DMS153 (cell line): ENCODE measurements around the gene WDR76.
"Not testable (repeated sequence)": the region's sequence is repeated elsewhere in the genome, so short reads cannot be mapped to it uniquely, and the experiment has no call there.

Source experiments
- DNase-seq: peaks from one replicate; lab custom pipeline; 2025; lab: John Stamatoyannopoulos, UW

WDR76 gene

DNA sequence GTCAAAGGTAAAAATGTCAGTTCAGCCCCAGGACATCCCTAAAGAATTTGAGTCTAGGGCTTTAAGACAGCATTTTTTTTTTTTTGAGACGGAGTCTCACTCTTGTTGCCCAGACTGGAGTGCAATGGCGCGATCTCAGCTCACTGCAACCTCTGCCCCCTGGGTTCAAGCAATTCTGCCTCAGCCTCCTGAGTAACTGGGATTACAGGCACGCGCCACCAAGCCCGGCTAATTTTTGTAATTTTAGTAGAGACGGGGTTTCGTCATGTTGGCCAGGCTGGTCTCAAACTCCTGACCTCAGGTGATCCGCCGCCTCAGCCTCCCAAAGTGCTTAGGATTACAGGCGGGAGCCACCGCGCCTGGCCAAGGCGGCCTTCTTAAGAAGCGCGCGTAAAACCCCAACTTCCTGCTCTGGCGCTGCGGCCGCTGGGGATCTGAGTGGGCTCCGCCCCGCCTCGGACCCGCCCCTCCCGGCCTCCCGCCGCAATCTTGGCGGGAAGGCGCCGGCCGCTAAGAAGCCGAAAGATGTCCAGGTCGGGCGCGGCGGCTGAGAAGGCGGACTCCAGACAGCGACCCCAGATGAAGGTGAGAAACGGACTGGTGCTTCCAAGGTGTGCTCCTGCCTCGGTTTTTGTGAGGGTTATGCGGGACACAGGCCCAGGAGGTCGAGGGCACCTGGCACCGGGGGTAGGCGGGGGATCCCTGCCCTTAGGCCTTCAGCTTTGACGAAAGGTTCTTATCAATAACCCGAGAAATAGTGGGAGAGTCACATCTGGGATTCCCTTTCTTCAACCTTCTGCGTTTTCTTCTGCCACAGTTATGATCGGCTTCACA, at the start of gene WDR76:
Gene WDR76 (plus strand): TSS at position 495 of the 834 bp plus-strand sequence. CDS start 31 bp downstream, at position 526.
- peak; percentile 57 for DNase-seq

DNA sequence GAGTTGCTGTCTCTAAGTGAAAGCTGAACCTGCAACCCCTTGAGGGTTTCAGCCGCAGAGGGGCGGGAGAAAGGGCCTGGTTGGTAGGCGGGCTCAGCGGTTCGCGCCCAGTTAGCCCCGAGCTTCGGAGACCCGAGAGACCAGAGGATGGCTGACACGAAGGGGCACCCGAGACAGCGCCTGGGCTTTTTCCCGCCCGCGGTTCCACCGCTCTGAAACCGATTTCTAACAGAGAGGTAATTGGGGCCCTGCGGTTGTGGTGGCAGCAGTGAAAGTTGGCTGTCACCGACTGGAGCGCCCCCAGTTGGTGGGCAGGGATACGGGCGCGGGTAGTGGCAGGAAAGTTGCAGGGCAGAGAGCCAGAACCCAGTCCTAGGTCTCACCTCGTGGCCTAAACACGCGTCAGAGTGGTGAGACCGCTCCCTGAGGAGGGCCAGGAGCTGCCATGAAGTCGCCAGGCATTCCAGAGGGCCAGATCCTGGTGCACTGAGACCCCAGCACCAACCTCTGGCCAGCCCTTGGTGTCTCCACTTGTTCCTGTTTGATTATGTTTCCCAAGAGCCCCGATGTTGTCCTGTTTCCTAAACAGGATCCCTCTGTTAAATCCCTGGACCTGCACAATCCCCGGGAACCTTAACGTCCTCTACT, 49.4 kb upstream of the WDR76 start:
- peak; percentile 47 for DNase-seq

DNA sequence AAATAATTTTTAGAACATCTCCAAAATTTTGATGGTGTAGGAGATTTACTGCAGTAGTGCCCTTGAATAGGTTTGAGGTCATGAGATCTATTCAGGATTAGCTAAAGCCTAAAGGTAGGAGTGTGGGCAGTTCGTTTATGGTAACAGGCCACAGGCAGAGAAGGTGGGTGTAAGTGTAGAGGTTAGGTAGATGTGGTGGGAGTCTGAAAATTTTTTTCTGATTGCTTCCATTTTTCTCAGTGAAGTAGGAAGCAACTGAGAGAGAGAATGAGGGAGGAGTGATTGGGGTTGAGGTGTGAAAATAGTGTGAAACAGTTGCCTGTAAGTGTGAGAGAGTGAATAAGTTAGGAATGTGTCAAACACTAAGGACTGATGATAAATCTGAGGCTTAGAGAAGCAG, 47.8 kb upstream of the WDR76 start:
- no peak for DNase-seq

DNA sequence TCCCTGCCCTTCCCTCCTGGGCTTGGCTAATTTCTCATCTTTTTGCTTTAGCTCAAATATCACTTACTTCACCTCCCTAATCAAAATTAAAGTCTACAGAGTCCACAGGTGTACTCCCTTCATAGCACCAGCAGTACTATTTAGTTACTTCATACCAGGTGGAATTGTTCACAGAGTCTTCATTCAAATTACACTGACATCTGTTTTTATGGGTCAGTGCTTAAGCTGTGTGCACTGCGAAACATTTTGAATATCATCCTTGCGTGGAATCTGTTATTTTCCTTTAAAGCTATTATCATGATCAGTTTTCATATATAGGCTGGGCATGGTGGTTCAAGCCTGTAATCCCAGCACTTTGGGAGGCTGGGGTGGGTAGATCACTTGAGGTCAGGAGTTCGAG, 37.4 kb upstream of the WDR76 start:
- DNase-seq, result no peak

DNA sequence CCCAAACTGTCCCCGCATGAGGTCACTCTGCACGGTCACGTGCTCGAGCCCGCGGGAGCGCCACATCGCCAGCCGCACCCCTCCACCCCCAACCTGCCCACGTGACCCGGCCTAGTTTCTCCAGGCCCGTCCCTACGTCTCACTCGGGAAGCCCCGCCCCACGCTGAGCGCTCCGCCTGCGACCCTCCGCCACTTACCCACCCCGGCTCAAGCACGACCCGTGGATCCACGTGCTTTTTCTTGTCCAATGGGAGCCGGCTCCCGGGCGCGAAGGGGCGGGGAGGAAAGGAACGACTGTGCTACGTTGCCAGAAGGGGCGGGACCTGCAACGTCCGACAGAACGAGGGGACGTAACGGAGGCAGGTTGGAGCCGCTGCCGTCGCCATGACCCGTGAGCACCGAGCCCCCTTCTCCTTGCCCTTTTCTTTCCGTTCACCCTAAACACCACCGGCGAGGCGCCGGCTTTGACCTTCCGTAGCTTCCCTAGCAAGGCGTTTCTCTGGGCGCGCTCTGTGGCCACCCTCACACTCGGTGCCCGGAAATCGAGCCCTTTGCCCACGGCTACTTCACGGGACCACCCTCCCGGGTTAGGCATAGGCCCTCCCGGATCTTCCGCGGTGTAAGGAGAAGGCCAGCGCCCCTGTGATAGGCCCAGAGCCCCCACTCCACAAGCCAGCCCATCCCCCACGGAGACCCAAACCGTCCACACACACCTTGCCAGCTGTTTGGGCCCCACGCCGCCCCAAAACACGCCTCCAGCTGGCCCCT, 34.6 kb upstream of the WDR76 start, which contains the start of gene SERF2:
Gene SERF2 (plus strand): TSS at position 328 of the 768 bp plus-strand sequence. CDS start 57 bp downstream, at position 385.
- peak; percentile 93 for DNase-seq

DNA sequence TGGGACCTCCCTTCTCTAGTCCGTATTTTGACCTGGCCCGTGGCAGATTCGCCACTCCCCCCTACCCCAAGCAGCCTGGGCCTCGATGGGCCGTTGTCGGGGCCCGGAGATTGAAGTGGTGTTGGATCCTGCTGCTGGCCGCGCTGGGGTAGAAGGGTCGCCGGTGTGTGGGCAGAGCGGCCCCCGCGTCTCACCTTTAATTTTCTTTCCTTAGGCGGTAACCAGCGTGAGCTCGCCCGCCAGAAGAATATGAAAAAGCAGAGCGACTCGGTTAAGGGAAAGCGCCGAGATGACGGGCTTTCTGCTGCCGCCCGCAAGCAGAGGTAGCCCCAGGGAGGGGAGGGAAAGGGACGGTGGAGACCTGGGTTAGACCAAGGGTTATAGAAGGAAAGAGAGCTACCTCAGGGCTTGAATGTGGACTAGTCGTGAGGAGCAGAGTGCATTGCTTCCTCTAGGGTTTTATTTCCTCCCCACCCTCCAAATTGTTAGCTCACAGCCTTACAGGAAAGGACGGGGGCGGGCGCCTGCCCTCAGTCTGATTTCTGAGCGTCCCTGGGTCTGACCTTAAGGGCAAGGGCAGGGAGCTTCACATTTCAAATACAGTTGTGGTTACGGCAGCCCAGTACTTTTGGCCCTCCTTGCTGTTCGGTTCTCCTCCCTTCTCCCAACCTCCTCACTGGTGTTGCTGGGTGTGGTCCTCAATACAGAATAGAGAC, 33.9 kb upstream of the WDR76 start:
- DNase-seq, result no peak

DNA sequence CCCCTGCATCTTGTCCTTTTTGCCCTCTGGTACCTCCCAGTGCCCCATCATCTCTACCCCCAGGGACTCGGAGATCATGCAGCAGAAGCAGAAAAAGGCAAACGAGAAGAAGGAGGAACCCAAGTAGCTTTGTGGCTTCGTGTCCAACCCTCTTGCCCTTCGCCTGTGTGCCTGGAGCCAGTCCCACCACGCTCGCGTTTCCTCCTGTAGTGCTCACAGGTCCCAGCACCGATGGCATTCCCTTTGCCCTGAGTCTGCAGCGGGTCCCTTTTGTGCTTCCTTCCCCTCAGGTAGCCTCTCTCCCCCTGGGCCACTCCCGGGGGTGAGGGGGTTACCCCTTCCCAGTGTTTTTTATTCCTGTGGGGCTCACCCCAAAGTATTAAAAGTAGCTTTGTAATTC, 33.2 kb upstream of the WDR76 start:
- no peak for DNase-seq

DNA sequence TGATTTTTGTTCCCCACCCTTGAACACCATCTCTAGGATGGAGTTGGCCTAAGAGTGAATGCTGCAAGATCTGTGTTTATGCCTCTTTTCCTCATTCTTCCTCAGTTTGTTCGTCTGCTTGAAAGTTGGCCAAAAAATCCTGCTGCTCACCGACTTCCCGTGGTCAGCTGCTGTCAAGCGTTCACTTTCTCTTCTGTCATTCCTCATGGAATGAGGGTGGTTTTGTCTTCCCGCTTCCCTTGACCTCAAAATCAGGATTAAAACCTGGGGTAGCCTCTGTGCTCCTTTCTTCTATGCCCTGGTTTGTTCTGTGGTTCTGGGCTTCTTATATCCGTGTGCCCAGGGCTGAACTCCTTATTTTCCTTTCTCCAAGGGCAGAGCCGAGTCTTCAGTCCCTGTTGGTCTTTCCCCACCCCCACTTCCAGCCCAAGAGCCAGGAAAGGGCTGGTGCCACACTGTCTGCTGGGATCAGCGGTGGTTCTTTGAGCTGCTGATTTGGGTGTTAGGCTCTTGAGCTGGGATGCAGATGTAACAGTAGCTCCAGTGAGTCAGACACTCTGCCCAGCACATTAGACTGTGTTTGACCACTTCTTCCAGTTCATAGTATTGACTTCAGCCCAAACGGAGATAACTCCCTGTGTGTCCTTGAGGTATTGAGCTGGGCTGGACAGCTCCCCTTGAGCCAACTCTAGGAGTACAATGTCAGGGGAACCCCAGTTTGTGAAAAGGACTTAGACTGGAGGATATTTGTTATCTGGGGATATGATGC, 32.3 kb upstream of the WDR76 start:
- DNase-seq, result no peak

DNA sequence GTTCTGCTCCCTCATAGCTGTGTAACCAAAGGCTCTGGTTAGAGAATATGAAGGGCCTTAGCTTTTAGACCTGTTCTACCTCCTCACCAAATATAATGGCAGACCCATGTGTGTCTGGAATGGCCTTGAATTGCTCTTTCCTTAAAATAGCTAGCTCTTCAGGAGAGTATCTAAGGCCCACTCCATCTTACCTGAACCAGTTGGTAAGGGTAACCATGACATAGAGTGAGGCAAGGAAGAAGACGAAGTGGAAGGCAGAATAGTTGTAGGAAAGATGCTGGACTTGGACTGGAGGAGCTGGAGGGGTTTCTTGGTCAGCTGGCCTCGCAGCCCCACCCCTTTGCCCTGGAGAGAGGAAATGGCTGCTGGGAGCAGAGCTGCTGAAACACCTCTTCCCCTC, 31.6 kb upstream of the WDR76 start:
- no peak for DNase-seq

DNA sequence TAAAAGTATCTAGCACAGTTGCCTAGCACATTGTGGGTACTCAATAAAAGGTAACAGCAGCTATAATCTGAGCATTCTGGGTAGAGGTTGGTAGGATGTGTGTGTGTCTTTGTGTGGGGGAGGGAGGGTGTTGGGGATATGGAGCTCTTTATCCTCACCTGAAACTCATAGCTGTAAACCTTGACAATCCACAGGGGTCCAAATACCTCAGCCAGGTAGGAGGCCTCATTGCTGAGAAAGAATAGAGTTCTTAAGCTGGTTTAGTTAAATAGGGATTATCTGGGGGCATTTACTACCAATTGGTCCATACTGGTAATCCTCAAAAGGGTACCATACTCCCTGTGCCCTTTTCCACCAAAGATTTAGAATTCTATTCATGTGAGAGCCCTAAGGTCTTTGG, 30.8 kb upstream of the WDR76 start:
- no peak for DNase-seq

DNA sequence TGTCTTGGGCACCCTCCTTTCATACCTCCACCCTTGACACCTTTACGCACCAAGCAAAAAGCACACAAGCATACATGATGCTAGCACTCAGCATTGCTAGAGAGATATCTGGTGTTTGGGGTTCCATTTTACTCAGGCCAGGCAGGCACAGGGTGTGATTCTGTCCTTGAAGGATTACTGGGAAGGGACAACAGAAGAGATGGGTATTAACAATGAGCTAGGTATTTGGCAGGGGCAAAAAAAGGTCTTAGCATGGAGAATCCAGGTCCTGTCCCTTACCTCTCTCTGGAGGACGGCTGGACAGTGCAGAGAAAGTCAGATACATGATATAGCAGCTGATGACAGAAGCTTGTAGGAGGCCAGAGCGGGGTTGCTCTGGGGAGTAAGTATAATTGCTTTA, 30.2 kb upstream of the WDR76 start:
- no peak for DNase-seq

DNA sequence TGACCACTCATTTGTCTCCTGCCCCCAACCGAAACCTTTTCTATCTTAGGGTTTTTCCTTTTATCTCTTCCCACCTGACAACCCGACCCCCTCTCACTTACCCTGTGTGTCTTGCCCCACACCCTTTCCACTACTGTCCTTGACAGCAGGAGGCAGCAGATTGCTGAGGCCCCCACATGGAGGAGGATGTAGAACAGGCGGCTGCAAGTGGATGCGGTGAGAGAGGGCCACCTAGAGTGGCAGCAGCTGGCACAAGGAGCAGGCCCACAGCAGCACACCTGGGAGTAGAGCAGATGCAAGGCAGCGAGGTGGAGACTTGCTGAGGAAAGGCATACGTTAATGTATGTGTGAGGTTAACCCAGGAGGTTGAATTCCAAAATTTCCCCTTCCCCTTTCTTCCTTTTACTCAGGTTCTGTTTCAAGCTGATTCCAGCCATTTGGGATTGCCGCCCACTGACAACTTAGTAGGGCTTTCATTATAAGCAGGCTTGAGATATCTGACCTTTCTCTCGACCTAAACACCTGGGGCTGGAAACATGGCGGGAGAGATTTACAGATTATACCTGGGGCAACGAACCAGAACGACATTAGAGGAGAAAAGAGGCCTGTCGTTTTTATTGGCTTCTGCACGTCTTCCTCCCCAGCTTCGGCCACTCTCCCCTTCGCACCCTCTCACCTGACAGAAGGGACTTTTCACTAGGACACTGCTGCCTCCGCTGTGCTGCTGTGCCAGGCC, 27.4 kb upstream of the WDR76 start:
- peak; percentile 32 for DNase-seq

DNA sequence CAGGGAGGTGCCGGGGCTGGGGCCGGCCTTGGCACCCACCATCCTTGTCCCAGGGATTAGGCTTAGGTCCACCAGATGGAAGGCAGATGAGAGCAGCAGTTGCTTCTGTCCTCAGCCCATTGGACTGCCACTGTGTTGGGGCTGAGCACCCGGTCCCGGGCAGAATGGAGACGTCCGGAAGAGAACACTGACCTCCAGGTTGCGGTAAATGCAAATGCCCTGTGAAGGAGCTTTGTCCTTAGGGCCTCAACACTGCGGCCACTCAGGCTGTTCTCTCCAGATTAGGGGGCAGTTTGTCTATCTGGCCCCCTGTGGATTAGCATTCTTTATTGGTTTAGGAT, 26.9 kb upstream of the WDR76 start, which contains the start of gene SERINC4:
Gene SERINC4 (minus strand): TSS at position 276 of the 341 bp plus-strand sequence. CDS start 234 bp downstream, at position 42.
- no peak for DNase-seq

DNA sequence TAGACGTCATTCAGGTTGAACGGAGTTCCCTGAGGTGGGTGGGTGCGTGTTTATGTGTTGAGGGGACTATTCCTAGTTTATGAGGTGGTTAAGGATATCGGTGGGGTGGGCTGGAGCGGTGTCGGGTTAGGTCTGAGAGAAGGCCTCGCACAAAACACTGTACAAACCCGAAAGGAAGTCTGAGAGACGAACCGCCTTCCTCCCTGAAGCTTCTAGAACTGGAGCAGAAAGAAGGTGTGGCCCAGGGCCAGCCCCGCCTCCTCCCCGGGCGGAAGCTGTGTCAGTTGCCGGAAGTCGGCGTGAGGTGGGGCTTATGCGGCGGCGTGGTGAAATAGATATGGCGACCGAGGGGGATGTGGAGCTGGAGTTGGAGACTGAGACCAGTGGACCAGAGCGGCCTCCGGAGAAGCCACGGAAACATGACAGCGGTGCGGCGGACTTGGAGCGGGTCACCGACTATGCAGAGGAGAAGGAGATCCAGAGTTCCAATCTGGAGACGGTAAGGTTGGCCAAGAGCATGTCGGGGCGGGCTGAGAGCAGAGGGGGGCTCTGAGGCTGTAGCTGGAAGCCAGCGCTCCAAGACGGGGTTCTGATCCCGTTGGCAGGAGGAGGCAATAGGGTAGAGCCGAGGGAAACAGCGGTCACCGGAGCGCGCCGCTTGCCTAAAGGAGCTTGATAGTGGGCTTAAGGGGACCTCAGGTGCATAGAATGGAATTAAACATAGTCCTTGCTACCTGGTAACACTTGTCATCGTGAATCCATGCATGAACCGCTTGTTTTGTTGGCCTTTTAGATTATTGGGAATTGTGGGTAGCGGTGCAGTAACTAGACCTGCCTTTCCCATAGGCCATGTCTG, 26.3 kb upstream of the WDR76 start, which contains the start of gene HYPK:
Gene HYPK (plus strand): TSS at position 314 of the 856 bp plus-strand sequence. CDS start 24 bp downstream, at position 338.
- DNase-seq, result peak; percentile 39

DNA sequence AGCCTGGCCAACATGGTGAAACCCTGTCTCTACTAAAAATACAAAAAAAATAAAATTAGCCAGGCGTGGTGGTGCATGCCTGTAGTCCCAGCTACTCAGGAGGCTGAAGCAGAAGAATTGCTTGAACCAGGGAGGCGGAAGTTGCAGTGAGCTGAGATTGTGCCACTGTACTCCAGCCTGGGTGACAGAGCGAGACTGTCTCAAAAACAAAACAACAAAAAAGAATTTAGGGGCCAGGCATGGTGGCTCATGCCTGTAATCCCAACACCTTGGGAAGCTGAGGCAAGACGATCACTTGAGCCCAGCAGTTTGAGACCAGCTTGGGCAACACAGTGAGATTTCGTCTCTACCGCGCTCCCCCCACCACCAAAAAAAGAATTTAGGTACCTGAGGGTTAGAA, 24.1 kb upstream of the WDR76 start:
- DNase-seq, result not testable (repeated sequence)

DNA sequence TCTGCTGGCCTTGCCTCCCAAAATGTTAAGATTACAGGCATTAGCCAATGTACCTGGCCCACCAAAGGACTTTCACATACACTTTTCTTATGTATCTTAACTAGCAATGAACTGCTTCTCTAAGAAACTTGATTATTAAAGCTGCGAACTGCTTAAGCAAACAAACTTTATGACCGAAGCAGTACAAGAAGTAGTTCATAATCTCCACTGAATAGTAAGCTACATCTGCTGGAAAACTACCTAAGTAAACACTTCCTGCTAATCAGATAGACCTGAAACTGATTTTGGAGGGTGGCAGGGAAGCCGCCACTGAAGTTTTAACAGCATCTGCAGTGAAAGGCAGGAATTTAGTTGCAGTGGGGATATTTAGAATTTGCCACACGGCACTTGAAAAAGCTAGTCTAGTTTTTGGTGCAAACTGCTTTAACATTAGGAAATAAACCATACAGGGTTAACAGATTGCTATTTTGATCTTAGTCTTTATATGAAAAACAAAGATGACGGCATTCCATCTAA, 18.3 kb upstream of the WDR76 start:
- no peak for DNase-seq

DNA sequence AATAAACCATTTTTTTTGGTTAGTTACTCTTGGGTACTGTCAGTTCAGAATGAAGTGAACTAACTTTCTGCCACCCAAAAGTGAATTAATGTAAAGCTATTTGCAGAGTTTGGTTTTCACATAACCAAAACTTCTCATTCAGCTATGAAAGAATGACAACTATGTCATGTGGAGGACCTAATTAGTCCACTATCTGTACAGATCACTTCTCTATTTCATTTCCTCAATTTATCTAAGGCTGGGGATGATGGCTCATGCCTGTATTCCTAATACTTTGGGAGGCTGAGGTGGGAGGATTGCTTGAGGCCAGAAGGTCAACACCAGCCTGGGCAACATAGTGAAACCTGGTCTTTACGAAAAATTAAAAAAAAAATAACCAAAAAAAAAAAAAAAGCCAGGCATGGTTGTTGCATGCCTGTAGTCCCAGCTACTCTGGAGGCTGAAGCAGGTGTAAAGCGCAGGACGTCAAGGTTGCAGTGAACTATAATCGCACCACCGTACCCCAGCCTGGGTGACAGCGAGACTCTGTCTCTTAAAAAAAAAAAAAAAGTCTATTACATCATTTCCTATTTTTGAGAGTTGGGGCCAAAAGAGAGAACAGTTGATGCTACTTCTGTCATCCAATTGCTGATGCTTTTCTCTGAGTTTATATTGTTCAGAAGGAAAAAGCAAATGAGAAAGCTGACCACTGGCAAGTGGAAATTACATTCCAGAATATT, 17.7 kb upstream of the WDR76 start:
- DNase-seq, result no peak

DNA sequence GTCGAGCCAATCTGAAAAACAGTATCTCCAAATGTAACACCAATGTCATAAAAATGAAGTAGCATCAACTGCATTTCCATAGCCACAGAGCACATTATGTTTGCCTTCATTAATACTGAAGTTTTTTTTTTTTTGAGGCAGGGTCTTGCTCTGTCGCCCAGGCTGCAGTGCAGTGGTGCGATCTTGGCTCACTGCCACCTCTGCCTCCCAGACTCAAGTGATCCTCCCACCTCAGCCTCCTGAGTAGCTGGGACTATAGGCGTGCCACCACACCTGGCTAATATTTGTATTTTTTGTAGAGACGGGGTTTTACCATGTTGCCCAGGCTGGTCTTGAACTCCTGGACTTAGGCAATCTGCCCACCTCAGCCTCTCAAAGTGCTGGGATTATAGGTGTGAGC, 11.7 kb upstream of the WDR76 start:
- DNase-seq, result not testable (repeated sequence)
